Ovary (tissue), 10 donors: ENCODE results near the gene SF3A2. TPM values are rescaled to one million over a fixed set of nuclear protein-coding genes. Genes with fewer than 3 reads are reported as not detected.
A peak's percentile ranks its signal among the peaks of the same experiment; 100 is the strongest.

Source experiments
- DNase-seq, 5 donors: peaks; one replicate each; pipeline ENCODE4 v3.0.0-alpha.2; 2019 to 2020
- H3K27ac ChIP-seq, 2 donors: fragments of 200-600 bp; one replicate each; pipeline versions ENCODE4 v1.5.1 to v1.8.0; 2019 to 2022
- H3K27me3 ChIP-seq: fragments of 200-600 bp; one replicate; pipeline ENCODE4 v1.8.0; 2022
- H3K36me3 ChIP-seq: fragments of 200-600 bp; sonication (generic); one replicate; pipeline ENCODE4 v1.5.1; 2019
- H3K4me1 ChIP-seq: one replicate; pipeline ENCODE4 v1.8.1; 2013; ENCODE audit warnings: mild to moderate bottlenecking, moderate library complexity; ENCODE audit not compliant: insufficient read depth
- H3K4me3 ChIP-seq: fragments of 200-600 bp; sonication (generic); one replicate; pipeline ENCODE4 v1.5.1; 2017
- H3K9me3 ChIP-seq, 2 donors: fragments of 200-600 bp in 1 of 2; sonication (generic) in 1 of 2; one replicate each; pipeline versions ENCODE4 v1.5.1 to v1.8.1; 2013 to 2019; ENCODE audit warnings: mild to moderate bottlenecking in 1 of 2, moderate library complexity in 1 of 2
- EP300 ChIP-seq: sonication (generic); formaldehyde crosslinking; IDR thresholded peaks from one replicate; pipeline ENCODE4 v1.6.1; 2017; ENCODE audit warnings: antibody characterized with exemption
- POLR2A ChIP-seq: fragments of 450-650 bp; IDR thresholded peaks from one replicate; pipeline ENCODE4 v1.6.1; 2017; ENCODE audit warnings: antibody characterized with exemption, mild to moderate bottlenecking, moderate library complexity
- WGBS, 3 donors: extraction: QIAGEN DNeasy Blood & Tissue Kit in 1 of 3; methylation state at CpG; one replicate each; pipeline versions ENCODE4 v1.1.5 to v1.1.7; 2013 to 2017; 5-methylcytosine and 5-hydroxymethylcytosine counted together
- intact Hi-C, 4 donors: fragments of 100-400 bp; cut with DNase I; formaldehyde crosslinking; loops; one replicate each; pipeline versions ENCODE4 v1.11.0 to v1.15.1; 2022 to 2023
- long read RNA-seq, 3 donors: library from polyadenylated mRNA in 2 of 3; unstranded in 2 of 3; transcript quantifications; one replicate each; pipeline ENCODE4 v2.0.0 and lab custom pipeline, GENCODE V29; 2021 to 2026
- polyA plus RNA-seq, 2 donors: library from polyadenylated mRNA; stranded (reverse); fragments of 200-250 nt in 1 of 2; fragments of 350-450 nt in 1 of 2; fragmentation: Illumina TruSeq in 1 of 2; extraction: RNeasy Lipid Tissue Mini Kit (QIAGEN cat#74804) in 1 of 2; gene quantifications; one replicate each; pipeline ENCODE4 v1.2.3, GENCODE V29; 2013 to 2014
- total RNA-seq, 7 donors: library from RNA; depleted of rRNA in 2 of 7; stranded (reverse); fragments of >200 nt in 2 of 7; fragmentation: NEBNext Ultra II Directional in 3 of 7; extraction: Animal tissue kit (Norgen Biotek cat#: 25700) in 3 of 7; gene quantifications; one replicate each; pipeline versions ENCODE4 v1.1.0 to v1.2.4, GENCODE V29; 2016 to 2023
- TF ChIP-seq, protein P1 (sequence below), 3 donors: fragments of 450-650 bp in 2 of 3; fragments of 200-600 bp in 1 of 3; IDR thresholded peaks; one replicate each; pipeline versions ENCODE4 v1.5.1 to v1.8.0; 2016 to 2022; ENCODE audit warnings: antibody characterized with exemption in 3 of 3, mild to moderate bottlenecking in 1 of 3
- donor health status: DM: no; HTN: no; CAD: no; lungs with moderate emphysema.
- donor health status: DM: no; HTN: no; CAD: no.
- donor health status: Bipolar disorder and iron deficiency.
- donor health status: DM: yes; HTN: yes; CAD: no.
- donor health status: DM: no; HTN: no; CAD: no.
- donor health status: DM: yes; HTN: yes; CAD: no.

SF3A2 gene, protein sequence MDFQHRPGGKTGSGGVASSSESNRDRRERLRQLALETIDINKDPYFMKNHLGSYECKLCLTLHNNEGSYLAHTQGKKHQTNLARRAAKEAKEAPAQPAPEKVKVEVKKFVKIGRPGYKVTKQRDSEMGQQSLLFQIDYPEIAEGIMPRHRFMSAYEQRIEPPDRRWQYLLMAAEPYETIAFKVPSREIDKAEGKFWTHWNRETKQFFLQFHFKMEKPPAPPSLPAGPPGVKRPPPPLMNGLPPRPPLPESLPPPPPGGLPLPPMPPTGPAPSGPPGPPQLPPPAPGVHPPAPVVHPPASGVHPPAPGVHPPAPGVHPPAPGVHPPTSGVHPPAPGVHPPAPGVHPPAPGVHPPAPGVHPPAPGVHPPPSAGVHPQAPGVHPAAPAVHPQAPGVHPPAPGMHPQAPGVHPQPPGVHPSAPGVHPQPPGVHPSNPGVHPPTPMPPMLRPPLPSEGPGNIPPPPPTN
- total RNA-seq (100 to 1,000 TPM in 3 of 7 donors, 10 to 100 TPM in 4; 33.0 to 137 (median 89.8) TPM), polyA plus RNA-seq (10 to 100 TPM; 13.7 to 95.7 TPM)
- long read RNA-seq, donor 1, transcript SF3A2-201 (9 exons, 1,963 nt) = major isoform, 5 of 16 reads
- long read RNA-seq, donor 1, partial matches to known transcripts = 7 of 16 reads
- long read RNA-seq, donor 1, other reads (novel, unspliced or antisense) = 3 of 16 reads
- long read RNA-seq, donor 2, transcript SF3A2-201 (9 exons, 1,963 nt) = major isoform, 50 of 75 reads
- long read RNA-seq, donor 2, partial matches to known transcripts = 23 of 75 reads
- long read RNA-seq, donor 2, other reads (novel, unspliced or antisense) = 0 of 75 reads
- long read RNA-seq, donor 3, transcript SF3A2-206 (8 exons, 885 nt) = minor isoform, 5 of 96 reads
- long read RNA-seq, donor 3, transcript SF3A2-201 (9 exons, 1,963 nt) = major isoform, 49 of 96 reads
- long read RNA-seq, donor 3, partial matches to known transcripts = 29 of 96 reads
- long read RNA-seq, donor 3, other reads (novel, unspliced or antisense) = 13 of 96 reads

DNA sequence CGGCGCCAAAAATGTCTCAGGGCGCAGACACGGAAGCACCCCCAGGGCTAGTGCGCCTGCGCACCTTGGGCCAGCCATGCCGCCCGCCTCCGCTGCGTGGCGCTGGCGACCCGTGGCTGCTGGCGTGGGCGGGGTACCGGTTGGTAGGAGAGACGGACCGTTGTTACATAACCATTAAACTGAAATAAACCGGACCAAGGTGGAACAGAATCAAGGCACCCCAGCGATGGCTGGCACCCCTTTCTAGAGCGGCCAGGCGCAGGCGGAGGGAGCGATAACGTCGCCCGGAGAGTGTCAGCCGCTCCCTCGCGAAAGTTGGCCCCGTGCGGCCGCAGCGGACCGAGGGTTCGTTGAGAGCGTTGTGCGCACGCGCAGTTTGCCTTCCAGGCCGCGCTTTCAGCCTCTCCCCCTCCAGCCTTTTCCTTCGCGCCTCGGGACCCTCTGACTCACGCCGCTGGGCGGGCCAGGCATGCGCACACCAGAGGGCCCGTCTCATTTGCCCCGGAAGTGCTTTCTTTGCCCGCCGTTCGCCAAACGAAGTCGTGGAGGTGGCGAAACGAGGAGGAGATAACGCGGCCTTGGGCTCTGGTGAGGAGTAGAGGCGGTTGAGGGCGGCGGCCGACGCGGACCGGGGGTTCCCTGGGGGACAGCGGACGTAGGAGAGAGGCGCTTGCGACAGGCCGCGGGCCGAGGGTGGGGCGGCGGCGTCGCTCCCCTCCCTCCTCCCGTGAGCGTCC is at the start of gene SF3A2, which contains the start of gene PLEKHJ1:
Gene SF3A2 (plus strand): TSS at position 511 of the 737 bp plus-strand sequence. CDS start 6,595 bp downstream, outside the sequence.
Gene PLEKHJ1 (minus strand): TSS at position 16 of the 737 bp plus-strand sequence. CDS start 81 bp downstream, outside the sequence.
- H3K27me3 ChIP-seq = no peaks in the 10 kb centered on the region
- peaks cover 26% of the 10 kb centered on the region for H3K4me1 ChIP-seq
- H3K36me3 ChIP-seq = no peaks in the 10 kb centered on the region
- H3K4me3 ChIP-seq = peak within 1 kb of the TSS; percentile 92
- peak within 1 kb of the TSS; percentile 92 to 100 for H3K27ac ChIP-seq
- 1% methylated on average over 61 to 80 of the region's 80 CpGs for WGBS, 3 donors
- DNase-seq = peak; percentile 97 to 100 (median 97)
- no peaks in the 10 kb centered on the region for H3K9me3 ChIP-seq
- intact Hi-C loops = loop anchor here (2.0 to 10.0 kb wide), 5 partner anchors 34 to 156 kb away; partner anchors contain the start of gene DOT1L (in 1 of the 4)
- TF ChIP-seq, protein P1, sequence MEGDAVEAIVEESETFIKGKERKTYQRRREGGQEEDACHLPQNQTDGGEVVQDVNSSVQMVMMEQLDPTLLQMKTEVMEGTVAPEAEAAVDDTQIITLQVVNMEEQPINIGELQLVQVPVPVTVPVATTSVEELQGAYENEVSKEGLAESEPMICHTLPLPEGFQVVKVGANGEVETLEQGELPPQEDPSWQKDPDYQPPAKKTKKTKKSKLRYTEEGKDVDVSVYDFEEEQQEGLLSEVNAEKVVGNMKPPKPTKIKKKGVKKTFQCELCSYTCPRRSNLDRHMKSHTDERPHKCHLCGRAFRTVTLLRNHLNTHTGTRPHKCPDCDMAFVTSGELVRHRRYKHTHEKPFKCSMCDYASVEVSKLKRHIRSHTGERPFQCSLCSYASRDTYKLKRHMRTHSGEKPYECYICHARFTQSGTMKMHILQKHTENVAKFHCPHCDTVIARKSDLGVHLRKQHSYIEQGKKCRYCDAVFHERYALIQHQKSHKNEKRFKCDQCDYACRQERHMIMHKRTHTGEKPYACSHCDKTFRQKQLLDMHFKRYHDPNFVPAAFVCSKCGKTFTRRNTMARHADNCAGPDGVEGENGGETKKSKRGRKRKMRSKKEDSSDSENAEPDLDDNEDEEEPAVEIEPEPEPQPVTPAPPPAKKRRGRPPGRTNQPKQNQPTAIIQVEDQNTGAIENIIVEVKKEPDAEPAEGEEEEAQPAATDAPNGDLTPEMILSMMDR (IDR thresholded peaks at IDR 0.05) = peak; percentile 95 to 100 (median 100)
- TF ChIP-seq POLR2A (peak; percentile 81), EP300 (peak; percentile 46)

DNA sequence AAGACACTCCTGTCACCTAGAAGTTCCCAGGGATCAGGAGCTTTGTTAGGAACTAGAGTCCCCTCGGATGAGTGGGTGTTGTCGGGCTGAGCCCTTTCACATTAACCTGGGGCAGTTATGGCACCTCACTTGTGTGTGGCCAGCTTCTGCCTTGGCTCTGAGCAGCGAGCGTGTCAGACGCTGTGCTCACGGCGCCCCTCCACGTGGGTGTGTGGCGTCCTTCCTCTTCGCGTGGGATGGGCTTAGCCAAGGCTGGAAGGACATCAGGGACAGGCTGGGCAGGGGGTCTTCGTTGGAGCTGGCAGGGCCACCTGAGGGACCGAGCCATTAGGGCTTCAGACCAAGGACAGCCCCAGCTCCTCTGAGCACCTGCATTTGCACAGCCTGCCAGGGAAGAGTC is 49.5 kb upstream of the SF3A2 start:
- intact Hi-C loops = no loop called here
- Histone ChIP-seq H3K4me1 (peaks cover 14% of the 10 kb centered on the region), H3K27ac (no peak overlapping the region), H3K4me3 (no peak overlapping the region), H3K27me3 (no peaks in the 10 kb centered on the region), H3K36me3 (no peaks in the 10 kb centered on the region), H3K9me3 (no peaks in the 10 kb centered on the region)
- 57 to 64% (median 62%) methylated on average over 13 of the region's 13 CpGs for WGBS, 3 donors
- TF ChIP-seq EP300 (no peak), POLR2A (no peak)
- TF ChIP-seq, protein P1 (IDR thresholded peaks at IDR 0.05) = no peak
- DNase-seq = no peak

DNA sequence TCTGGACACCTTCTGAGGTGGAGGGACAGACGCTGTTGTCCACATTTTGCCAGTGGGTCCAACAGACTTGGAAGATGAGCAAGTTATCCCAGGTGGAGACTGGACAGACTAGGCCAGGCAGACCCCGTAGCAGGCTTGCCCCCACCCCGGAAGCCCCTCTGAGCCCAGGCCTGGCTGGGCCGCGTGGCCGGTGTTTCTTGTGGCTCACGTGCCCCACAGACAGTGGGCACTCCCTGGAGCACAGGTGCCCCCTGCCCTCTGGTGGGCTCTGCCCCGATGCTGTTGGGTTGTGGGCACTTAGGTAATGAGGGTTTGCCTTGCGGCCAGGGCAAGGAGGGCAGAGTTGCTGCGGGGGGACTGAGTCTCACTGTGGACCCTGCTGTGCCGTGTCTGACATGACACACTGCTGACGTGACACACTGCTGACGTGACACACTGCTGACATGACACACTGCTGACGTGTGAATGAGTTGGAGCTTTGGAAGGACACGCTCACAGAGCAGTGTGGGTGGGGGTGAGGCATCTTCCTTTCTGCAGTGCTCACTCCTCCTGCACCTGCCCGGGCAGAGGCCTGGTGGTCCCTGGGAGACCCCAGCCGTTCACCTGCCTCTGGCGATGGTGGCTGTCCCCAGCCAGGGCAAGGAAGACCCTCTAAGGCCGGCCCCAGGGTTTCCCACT is 47.8 kb upstream of the SF3A2 start:
- no peak overlapping the region for H3K27ac ChIP-seq
- peaks cover 14% of the 10 kb centered on the region for H3K4me1 ChIP-seq
- no peak overlapping the region for H3K4me3 ChIP-seq
- H3K9me3 ChIP-seq = no peaks in the 10 kb centered on the region
- intact Hi-C loops = no loop called here
- no peaks in the 10 kb centered on the region for H3K27me3 ChIP-seq
- DNase-seq = no peak
- WGBS, 3 donors = 89 to 92% (median 89%) methylated on average over 18 to 19 of the region's 19 CpGs
- no peaks in the 10 kb centered on the region for H3K36me3 ChIP-seq
- TF ChIP-seq EP300 (no peak), POLR2A (no peak)
- TF ChIP-seq, protein P1 (IDR thresholded peaks at IDR 0.05) = no peak
